DOHH2 (cell line): ENCODE results near the gene KCP.

ENCODE experiments used
- H3F3A ChIP-seq: fragments of 200-600 bp; sonication (generic), shearing (Covaris generic); 2 replicates; pipeline ENCODE4 v1.6.0; 2016; ENCODE audit warnings: antibody characterized with exemption, mild to moderate bottlenecking; ENCODE audit not compliant: control insufficient read depth, insufficient read depth
- H3K27ac ChIP-seq: fragments of 200-600 bp; sonication (generic); 2 replicates; pipeline ENCODE4 v1.5.1; 2014; ENCODE audit warnings: low read depth, mild to moderate bottlenecking, low read length, moderate library complexity
- H3K27me3 ChIP-seq: fragments of 200-600 bp; sonication (generic); 2 replicates; pipeline ENCODE4 v1.6.1; 2014; ENCODE audit warnings: mild to moderate bottlenecking, low read length, mixed read lengths; ENCODE audit not compliant: control insufficient read depth
- H3K36me3 ChIP-seq: fragments of 200-600 bp; sonication (generic); 2 replicates; pipeline ENCODE4 v1.6.1; 2014; ENCODE audit warnings: mild to moderate bottlenecking, low read length, moderate library complexity, mixed read lengths; ENCODE audit not compliant: control insufficient read depth
- H3K4me1 ChIP-seq: fragments of 200-600 bp; sonication (generic); 2 replicates; pipeline ENCODE4 v1.6.1; 2014; ENCODE audit warnings: mild to moderate bottlenecking, low read length, mixed read lengths; ENCODE audit not compliant: control insufficient read depth
- H3K4me2 ChIP-seq: fragments of 200-600 bp; sonication (generic); 2 replicates; pipeline ENCODE4 v1.6.0; 2014; ENCODE audit warnings: mild to moderate bottlenecking, low read length, moderate library complexity
- H3K4me3 ChIP-seq: fragments of 200-600 bp; sonication (generic); 2 replicates; pipeline ENCODE4 v1.5.1; 2014; ENCODE audit warnings: mild to moderate bottlenecking, low read length, mixed read lengths
- H3K79me2 ChIP-seq: fragments of 200-600 bp; sonication (generic); 2 replicates; pipeline ENCODE4 v1.6.1; 2014; ENCODE audit warnings: mild to moderate bottlenecking, low read length, mixed read lengths; ENCODE audit not compliant: control insufficient read depth
- H3K9me2 ChIP-seq: fragments of 200-600 bp; sonication (generic); replicated peaks from 2 replicates; pipeline ENCODE4 v1.6.1; 2014; ENCODE audit warnings: mild to moderate bottlenecking, low read length, mixed read lengths; ENCODE audit not compliant: control insufficient read depth
- H3K9me3 ChIP-seq: fragments of 200-600 bp; sonication (generic); 2 replicates; pipeline ENCODE4 v1.6.1; 2014; ENCODE audit warnings: antibody characterized with exemption, low read length, mixed read lengths; ENCODE audit not compliant: control insufficient read depth, insufficient read depth
- H4K20me1 ChIP-seq: fragments of 200-600 bp; sonication (generic); 2 replicates; pipeline ENCODE4 v1.6.0; 2014; ENCODE audit warnings: low read depth, mild to moderate bottlenecking, antibody characterized with exemption, low read length, moderate library complexity; ENCODE audit not compliant: control insufficient read depth, insufficient read depth
- CTCF ChIP-seq: fragments of 200-600 bp; sonication (generic); IDR thresholded peaks from one replicate; pipeline ENCODE4 v1.5.1; 2014; ENCODE audit warnings: antibody characterized with exemption, mild to moderate bottlenecking, low read depth, low read length; ENCODE audit not compliant: poor library complexity, severe bottlenecking
- EZH2phosphoT487 ChIP-seq: fragments of 200-600 bp; sonication (generic); IDR thresholded peaks from 2 replicates; pipeline ENCODE4 v1.6.1; 2017; ENCODE audit warnings: borderline replicate concordance, mild to moderate bottlenecking, antibody characterized with exemption, low read length, moderate library complexity, mixed read lengths

Gene KCP

GRCh38 chr7:128882134-128882533 is 28.4 kb downstream of the KCP start:
- H3K27me3 ChIP-seq = no peaks in the 10 kb centered on the region
- H3K4me3 ChIP-seq = no peak overlapping the region
- H4K20me1 ChIP-seq = no peaks in the 10 kb centered on the region
- peaks cover 9% of the 10 kb centered on the region for H3K4me1 ChIP-seq
- H3K79me2 ChIP-seq = no peaks in the 10 kb centered on the region
- no peaks in the 10 kb centered on the region for H3K36me3 ChIP-seq
- TF ChIP-seq CTCF = no peak
- no peak for TF ChIP-seq EZH2phosphoT487
- H3F3A ChIP-seq = no peaks in the 10 kb centered on the region
- no peaks in the 10 kb centered on the region for H3K9me3 ChIP-seq
- no peak overlapping the region for H3K27ac ChIP-seq
- H3K9me2 ChIP-seq = no peaks in the 10 kb centered on the region
- no peak overlapping the region for H3K4me2 ChIP-seq

DNA sequence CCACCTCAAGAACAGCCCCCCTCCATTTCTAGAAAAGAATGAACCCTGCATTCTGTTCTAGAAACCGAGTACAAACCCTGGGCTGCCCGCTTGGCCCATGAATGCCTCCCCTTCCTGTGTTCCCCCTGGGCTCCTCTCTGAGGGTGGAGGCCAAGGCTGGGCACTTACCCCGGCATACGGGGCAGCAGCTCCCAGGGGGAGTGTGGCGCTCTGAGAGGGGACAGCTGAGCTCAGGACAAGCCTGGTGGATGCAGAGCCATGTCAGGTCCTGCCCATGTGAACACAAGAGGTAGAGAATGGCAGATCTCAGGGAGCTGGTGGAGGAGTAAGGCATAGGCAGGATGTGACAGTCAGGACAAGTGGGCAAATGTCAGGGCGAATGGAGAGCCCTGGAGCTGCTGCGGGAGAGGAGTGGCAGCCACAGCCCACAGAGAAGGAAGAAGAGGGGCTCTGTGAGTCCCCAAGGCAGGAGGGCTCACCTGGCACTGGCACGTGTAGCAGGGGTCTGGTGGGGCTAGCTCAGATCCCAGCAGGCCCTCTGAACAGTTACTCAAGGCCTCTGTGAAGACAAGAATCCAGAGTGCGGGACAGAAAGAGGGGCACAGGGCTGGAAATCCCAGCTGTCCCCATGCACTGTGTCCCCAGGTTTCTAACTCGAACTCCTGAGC is 28.9 kb downstream of the KCP start:
- H3K9me3 ChIP-seq = no peaks in the 10 kb centered on the region
- no peaks in the 10 kb centered on the region for H3F3A ChIP-seq
- no peak overlapping the region for H3K4me3 ChIP-seq
- H4K20me1 ChIP-seq = no peaks in the 10 kb centered on the region
- no peaks in the 10 kb centered on the region for H3K79me2 ChIP-seq
- H3K36me3 ChIP-seq = no peaks in the 10 kb centered on the region
- H3K4me1 ChIP-seq = peaks cover 9% of the 10 kb centered on the region
- H3K27ac ChIP-seq = no peak overlapping the region
- H3K4me2 ChIP-seq = no peak overlapping the region
- H3K27me3 ChIP-seq = no peaks in the 10 kb centered on the region
- TF ChIP-seq EZH2phosphoT487 = no peak
- no peak for TF ChIP-seq CTCF
- no peaks in the 10 kb centered on the region for H3K9me2 ChIP-seq

DNA sequence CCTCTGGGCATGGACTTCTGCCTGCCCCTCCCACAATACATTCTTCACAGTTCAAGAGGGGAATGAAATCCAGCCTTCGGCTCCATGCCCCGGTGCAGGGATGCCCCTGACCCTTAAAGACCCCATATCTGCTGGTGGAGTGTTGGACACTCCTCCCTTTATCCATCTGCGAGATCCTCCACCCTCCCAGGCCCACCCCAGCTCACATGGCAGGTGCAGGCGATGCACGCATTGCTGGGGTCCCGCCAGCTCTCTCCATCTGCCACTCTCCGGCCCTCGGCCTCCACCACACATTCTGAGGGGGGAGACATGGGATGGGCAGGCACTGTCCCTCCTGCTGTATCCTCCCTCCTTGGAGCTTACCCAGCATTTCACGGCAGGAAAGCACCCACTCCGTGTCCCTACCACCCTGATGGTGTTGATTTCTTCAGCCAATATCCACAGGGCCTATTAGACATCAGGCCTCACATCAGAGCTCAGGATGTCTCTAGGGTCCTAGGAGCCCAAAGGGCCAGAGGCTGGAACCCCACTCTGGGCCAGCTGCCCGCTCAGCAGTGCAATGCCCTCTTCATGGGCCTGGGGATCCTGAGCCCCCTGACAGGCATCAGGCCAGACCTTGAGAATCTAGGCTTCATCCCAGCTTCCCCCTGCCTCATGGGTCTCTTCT is 29.6 kb downstream of the KCP start:
- no peaks in the 10 kb centered on the region for H4K20me1 ChIP-seq
- H3F3A ChIP-seq = no peaks in the 10 kb centered on the region
- H3K36me3 ChIP-seq = no peaks in the 10 kb centered on the region
- no peak overlapping the region for H3K27ac ChIP-seq
- no peaks in the 10 kb centered on the region for H3K79me2 ChIP-seq
- no peak for TF ChIP-seq CTCF
- no peak for TF ChIP-seq EZH2phosphoT487
- H3K9me3 ChIP-seq = no peaks in the 10 kb centered on the region
- no peak overlapping the region for H3K4me2 ChIP-seq
- H3K9me2 ChIP-seq = no peaks in the 10 kb centered on the region
- H3K4me3 ChIP-seq = no peak overlapping the region
- H3K4me1 ChIP-seq = peaks cover 9% of the 10 kb centered on the region
- no peaks in the 10 kb centered on the region for H3K27me3 ChIP-seq
